GM13976 (cell line): Measurements from ENCODE around the gene MGLL.

Experiments
- DNase-seq: peaks from one replicate; pipeline ENCODE4 v3.0.0; 2012; ENCODE audit warnings: low spot score
- CTCF ChIP-seq: IDR thresholded peaks from 2 replicates; pipeline ENCODE4 v1.5.1; 2012; ENCODE audit warnings: borderline replicate concordance, mild to moderate bottlenecking; ENCODE audit not compliant: insufficient read depth; ENCODE audit errors: extremely low read depth, missing control alignments, control extremely low read depth
- in situ Hi-C: fragments of 300-500 bp; cut with MboI; formaldehyde crosslinking; loops from one replicate; pipeline ENCODE4 v1.12.0; 2022; ENCODE audit warnings: low sequenced_read_pairs, mixed read lengths, inconsistent platforms; ENCODE audit not compliant: unreplicated experiment

Gene MGLL

DNA sequence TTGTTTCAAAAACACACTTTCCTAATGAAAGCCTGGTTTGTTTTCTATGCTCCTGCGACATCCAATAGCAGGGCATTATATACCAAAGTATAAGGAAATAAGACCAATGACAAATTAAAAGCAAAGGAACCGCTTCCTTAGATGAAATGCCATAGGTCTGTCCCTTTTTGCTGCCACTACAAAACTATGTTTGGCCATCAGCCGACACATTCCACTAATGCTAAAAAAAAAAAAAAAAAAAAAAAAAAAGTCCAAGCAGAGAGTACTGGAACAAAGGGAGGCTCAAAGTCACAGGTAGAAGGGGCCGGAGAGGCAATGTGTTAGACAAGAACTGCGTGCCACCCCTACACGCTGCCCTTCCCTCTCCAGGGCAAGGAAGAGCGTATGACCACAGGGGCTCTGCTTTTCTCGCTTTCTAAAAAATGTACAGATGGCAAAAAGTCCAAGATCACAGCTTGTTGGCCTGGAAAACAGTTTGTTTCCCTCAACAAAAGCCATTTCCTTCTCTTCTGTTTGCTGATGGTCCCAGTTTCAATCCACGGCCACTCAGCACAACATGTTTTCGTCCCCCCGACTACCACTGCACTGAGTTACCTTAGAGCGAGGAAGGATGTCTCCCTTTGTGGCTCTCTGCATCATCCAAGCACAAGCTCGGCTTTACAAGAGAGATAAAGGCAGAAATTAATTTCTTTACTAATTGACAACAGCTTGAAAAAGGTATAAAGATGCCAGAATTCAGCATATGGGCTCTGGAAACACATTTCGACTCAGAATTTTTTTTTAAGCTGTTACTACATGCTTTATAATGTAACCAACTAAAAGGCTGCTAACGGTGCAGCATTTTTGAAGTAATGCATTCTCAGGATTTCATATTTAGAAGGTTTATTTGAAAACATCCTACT, 78.7 kb downstream of the MGLL start:
- no peak for TF ChIP-seq CTCF
- no peak for DNase-seq
- in situ Hi-C loops = no loop called here

GRCh38 chr3:127742580-127742979, 79.7 kb downstream of the MGLL start:
- TF ChIP-seq CTCF = no peak
- in situ Hi-C loops = no loop called here
- DNase-seq = no peak

DNA sequence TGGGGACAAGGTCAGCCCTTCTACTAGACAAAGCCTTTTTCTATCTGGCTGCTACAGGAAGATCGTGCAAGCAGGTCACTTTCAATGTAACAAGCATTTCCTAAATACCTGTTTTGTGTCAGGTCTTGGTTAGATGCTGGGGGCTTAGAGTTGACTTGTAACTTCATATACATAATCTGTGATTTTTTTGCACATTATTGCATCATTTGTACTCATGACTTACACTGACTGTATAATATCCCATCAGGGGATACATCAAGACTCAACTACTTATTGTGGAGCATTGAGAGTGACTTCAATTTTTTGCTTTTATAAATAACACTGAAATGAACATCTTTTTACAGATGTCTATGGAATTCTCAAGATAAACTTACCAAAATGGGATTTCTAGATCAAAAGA, 80.6 kb downstream of the MGLL start:
- DNase-seq = no peak
- TF ChIP-seq CTCF = no peak
- in situ Hi-C loops = no loop called here

DNA sequence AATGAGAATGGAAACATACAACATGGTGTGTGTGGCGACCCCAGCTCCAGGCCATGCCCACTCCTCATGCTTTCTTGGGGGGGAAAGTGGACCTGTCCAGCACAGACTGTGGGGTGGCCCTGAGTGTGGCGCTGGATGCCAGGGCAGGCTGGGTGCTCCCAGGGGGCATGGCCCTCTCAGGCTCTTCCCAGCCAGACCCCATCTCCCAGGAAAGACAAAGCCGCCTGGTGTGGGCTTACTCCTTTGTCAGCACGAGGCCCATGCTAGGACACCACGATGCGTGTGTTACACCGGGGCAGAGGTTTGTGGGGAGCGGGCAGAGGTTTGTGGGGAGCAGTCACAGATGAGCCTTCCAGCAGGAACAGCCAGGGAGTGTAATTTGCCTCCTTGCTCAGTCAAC, 81.1 kb downstream of the MGLL start:
- TF ChIP-seq CTCF = no peak
- in situ Hi-C loops = no loop called here
- no peak for DNase-seq

DNA sequence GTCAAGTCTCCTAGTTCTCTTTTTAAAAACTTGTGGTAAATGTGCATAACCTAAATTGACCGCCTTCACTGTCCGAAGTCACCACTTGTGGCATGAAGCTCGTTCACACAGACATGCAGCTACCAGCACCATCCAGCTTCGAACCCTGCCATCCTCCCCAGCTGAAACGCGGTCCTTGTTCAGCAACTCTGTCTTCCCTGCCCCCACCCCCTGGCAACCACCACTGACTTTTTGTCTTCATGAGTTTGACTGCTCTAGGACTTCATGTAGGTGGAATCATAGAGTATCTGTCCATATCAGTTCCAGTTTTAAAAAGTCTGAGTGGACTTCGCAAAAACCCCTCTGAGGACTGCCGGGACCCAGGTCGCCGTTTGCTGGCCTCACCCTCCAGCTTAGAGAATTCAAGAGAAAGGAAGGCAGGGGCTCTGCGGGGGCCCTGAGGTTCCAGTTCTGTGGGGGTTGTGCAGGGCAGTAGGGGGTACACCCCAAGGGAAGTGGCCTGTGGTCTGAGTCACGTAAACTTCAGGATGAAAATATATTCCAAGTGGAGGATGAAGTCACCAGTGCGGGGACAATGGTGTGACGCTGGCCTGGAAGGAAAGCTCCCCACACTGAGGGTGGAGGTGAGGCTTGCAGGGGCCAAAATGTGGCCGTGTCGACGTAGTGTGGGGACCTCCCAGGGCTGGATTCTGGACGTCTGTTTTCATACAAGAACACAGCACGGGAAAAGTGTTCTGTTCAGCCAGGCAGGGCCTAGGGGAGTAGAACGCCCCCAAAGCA, 82.0 kb downstream of the MGLL start:
- TF ChIP-seq CTCF = no peak
- in situ Hi-C loops = no loop called here
- no peak for DNase-seq

DNA sequence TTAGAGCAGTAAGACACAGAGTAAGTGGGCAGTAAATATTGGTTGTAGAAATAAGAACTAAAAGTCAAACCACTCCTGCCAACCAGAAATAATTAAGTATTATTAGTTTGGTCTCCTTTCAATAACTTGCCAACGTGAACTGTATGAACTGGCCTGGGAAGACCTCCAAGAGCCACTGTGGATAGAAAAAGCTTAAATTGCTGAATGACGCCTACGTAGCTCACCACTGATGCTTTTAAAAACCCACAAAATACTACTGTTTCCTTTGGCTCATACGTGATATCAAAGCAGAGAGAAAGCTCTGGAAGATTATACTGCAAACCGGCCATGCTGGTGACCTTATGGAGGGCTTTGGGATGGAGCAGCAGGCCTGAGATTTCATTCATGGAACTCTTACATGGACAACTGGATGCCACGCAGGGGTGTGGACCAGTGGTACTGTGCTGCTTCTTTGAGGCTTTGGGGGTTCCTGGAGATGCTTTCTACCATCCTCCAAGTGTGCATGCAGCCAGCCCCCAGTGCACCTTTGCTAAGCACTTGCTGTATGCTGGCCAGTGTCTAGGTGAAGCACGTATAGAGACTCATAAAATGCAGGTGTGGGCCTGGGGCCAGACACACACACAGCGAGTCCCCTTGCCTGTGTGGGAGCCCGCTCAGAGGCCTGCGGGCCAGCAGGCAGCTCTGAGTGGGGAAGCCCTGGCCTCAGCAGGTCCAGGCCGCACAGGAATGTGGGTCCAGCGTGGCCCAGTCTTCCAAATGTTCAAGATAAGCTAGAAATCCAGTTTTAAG, 82.8 kb downstream of the MGLL start:
- in situ Hi-C loops = no loop called here
- no peak for DNase-seq
- TF ChIP-seq CTCF = no peak
